ENCODE results near the gene SLC22A17. TPM values are rescaled to one million over a fixed set of nuclear protein-coding genes. Genes with fewer than 3 reads are reported as not detected.

Gene SLC22A17
- total and polyA plus RNA-seq, 10 of the 15 experiments (the other 5 are each of a cell fraction or from before 2014, with no cell fraction given), result not detected

GRCh38 chr14:23297611-23298277 is 54.9 kb downstream of the SLC22A17 start:
- no peaks in the 10 kb centered on the region for H3K9me3 ChIP-seq (replicated peaks; ENCODE audit: control insufficient read depth, insufficient read depth, low read length)
- ChIA-PET POLR2A (interaction anchor here (1.1 kb wide), 1 partner anchor 10 kb away, joined by 3 read pairs; no protein-coding TSS in a partner anchor), RAD21 (ENCODE audit: unreplicated experiment) (interaction anchor here (0.9 to 1.6 kb wide), 2 partner anchors 177 to 178 kb away, joined by 3 read pairs; no protein-coding TSS in a partner anchor), SMC1A (ENCODE audit: uncharacterized antibody, unreplicated experiment) (interaction anchor here (1.3 to 7.1 kb wide), 2 partner anchors 11 to 34 kb away, joined by 3 to 34 read pairs; partner anchors contain the start of gene HOMEZ), CTCF (interaction anchor here (0.7 to 6.1 kb wide), 6 partner anchors 8 to 177 kb away, joined by 3 to 40 read pairs (median 20); partner anchors contain the start of genes HOMEZ and PABPN1)
- no peak overlapping the region for H3K4me3 ChIP-seq
- no peaks in the 10 kb centered on the region for H3K36me3 ChIP-seq (ENCODE audit: control insufficient read depth in 2 of 2, insufficient read depth in 2 of 2, low read length in 1 of 2)
- no peak for ATAC-seq
- intact Hi-C loops (cut with micrococcal nuclease; ENCODE audit: unreplicated experiment), result no loop called here
- H3K27me3 ChIP-seq (replicated peaks in 1 of 2; ENCODE audit: control insufficient read depth in 2 of 2, insufficient read depth in 2 of 2, low read length in 1 of 2), result no peaks in the 10 kb centered on the region
- WGBS (ENCODE audit: insufficient coverage, insufficient replicate concordance, low lambda C conversion rate, missing lambda C conversion rate), result 95% methylated on average over 7 of the region's 7 CpGs
- BruUV-seq (replicated peaks), result no TSS peak
- H3K79me2 ChIP-seq (ENCODE audit: control insufficient read depth, insufficient read depth, low read length), result peaks cover 7% of the 10 kb centered on the region
- no peaks in the 10 kb centered on the region for H4K20me1 ChIP-seq (ENCODE audit: control insufficient read depth, insufficient read depth)
- no peak for DNase-seq (ENCODE audit: low read depth, low spot score)
- no peak for FAIRE-seq
- no peak overlapping the region for H3K4me2 ChIP-seq (ENCODE audit: control insufficient read depth, insufficient read depth)
- H2AFZ ChIP-seq (ENCODE audit: control insufficient read depth, low read depth, low read length), result no peak overlapping the region
- TF ChIP-seq ZNF24 (IDR thresholded peaks at IDR 0.05), result no peak
- no peak for TF ChIP-seq RAD51 (IDR thresholded peaks at IDR 0.05)
- no peak for TF ChIP-seq CREB1 (IDR thresholded peaks at IDR 0.05; ENCODE audit: low read depth)
- no peak for TF ChIP-seq ATF7 (IDR thresholded peaks at IDR 0.05; ENCODE audit: low read depth)
- TF ChIP-seq CHD1 (IDR thresholded peaks at IDR 0.05; ENCODE audit: low read depth, low read length), result no peak
- TF ChIP-seq MTA3 (IDR thresholded peaks at IDR 0.05; ENCODE audit: borderline replicate concordance, low read length), result no peak
- no peak for TF ChIP-seq CEBPB (IDR thresholded peaks at IDR 0.05; ENCODE audit: borderline replicate concordance in 1 of 2, low read depth in 2 of 2, low read length in 2 of 2)
- TF ChIP-seq MEF2A (IDR thresholded peaks at IDR 0.05; ENCODE audit: insufficient read depth, low read depth, low read length), result no peak
- no peak for TF ChIP-seq MLLT1 (IDR thresholded peaks at IDR 0.05)
- no peak for TF ChIP-seq LARP7 (IDR thresholded peaks at IDR 0.05)
- no peak overlapping the region for H3K27ac ChIP-seq (ENCODE audit: control insufficient read depth, insufficient read depth)
- H3K4me1 ChIP-seq (ENCODE audit: control insufficient read depth, insufficient read depth, low read length), result 0 out of 2 replicates have a peak, but pooled peaks cover 4% of the 10 kb centered on the region
- no peak overlapping the region for H3K9ac ChIP-seq (ENCODE audit: control insufficient read depth, insufficient read depth, low read length)
- in situ Hi-C loops (cut with MboI), result no loop called here
